H1 (cell line): ENCODE results near the gene STX16. TPM values are rescaled to one million over a fixed set of nuclear protein-coding genes. Genes with fewer than 3 reads are reported as not detected.

Experiments
- BRCA1 ChIP-seq: IDR thresholded peaks from 2 replicates; pipeline ENCODE4 v1.6.1; 2012; ENCODE audit warnings: low read depth, low read length, improper control_type of control experiment
- HDAC6 ChIP-seq: IDR thresholded peaks from one replicate; pipeline ENCODE4 v1.7.1; 2012; ENCODE audit warnings: low read depth, mild to moderate bottlenecking, inconsistent platforms, low read length, moderate library complexity
- KDM4A ChIP-seq: IDR thresholded peaks from one replicate; pipeline ENCODE4 v1.7.1; 2012; ENCODE audit warnings: low read depth, mild to moderate bottlenecking, moderate library complexity, low read length, inconsistent platforms; ENCODE audit not compliant: severe bottlenecking
- POLR2A ChIP-seq, 2 experiments: IDR thresholded peaks; 1 replicate in 1 of 2; 2 replicates in 1 of 2; pipeline ENCODE4 v1.6.1; 2011; ENCODE audit warnings: low read depth in 2 of 2, low read length in 2 of 2, mild to moderate bottlenecking in 2 of 2; ENCODE audit errors: control extremely low read depth in 1 of 2
- RAD21 ChIP-seq, 2 experiments: IDR thresholded peaks in 1 of 2; conservative IDR thresholded peaks in 1 of 2; 2 replicates each; pipeline ENCODE4 v1.6.1; 2011; ENCODE audit warnings: low read depth in 2 of 2, low read length in 2 of 2, improper control_type of control experiment in 1 of 2, inconsistent platforms in 1 of 2, mild to moderate bottlenecking in 1 of 2, moderate library complexity in 1 of 2
- SAP30 ChIP-seq: fragments of 300-600 bp; sonication (generic); IDR thresholded peaks from 2 replicates; pipeline ENCODE4 v1.7.1; 2012; ENCODE audit warnings: low read length, moderate library complexity, mild to moderate bottlenecking, inconsistent platforms; ENCODE audit not compliant: insufficient read depth, insufficient replicate concordance
- SIN3A ChIP-seq, 2 experiments: IDR thresholded peaks in 1 of 2; conservative IDR thresholded peaks in 1 of 2; 2 replicates each; pipeline ENCODE4 v1.6.1; 2011 to 2012; ENCODE audit warnings: low read length in 2 of 2, improper control_type of control experiment in 1 of 2, low read depth in 1 of 2, mild to moderate bottlenecking in 1 of 2
- TBP ChIP-seq: IDR thresholded peaks from 2 replicates; pipeline ENCODE4 v1.6.1; 2011; ENCODE audit warnings: low read depth, low read length, improper control_type of control experiment
- USF2 ChIP-seq: IDR thresholded peaks from 2 replicates; pipeline ENCODE4 v1.6.1; 2011; ENCODE audit warnings: low read length, improper control_type of control experiment
- polyA plus RNA-seq, 7 experiments: library from polyadenylated mRNA; depleted of rRNA in 3 of 7; stranded (reverse) in 5 of 7; unstranded in 2 of 7; fragments of >200 nt in 5 of 7; fragments of 200-250 nt in 2 of 7; gene quantifications; 1 replicate in 5 of 7; 2 replicates in 1 of 7; 4 replicates in 1 of 7; pipeline versions ENCODE4 v1.2.1 to v1.2.3, GENCODE V29; 2011 to 2013; ENCODE audit warnings: missing spikeins in 2 of 7, mixed read lengths in 2 of 7
- total RNA-seq: library from RNA; stranded (reverse); fragmentation: NEBNext Ultra II Directional; extraction: Animal tissue kit (Norgen Biotek cat#: 25700); gene quantifications from 2 replicates; pipeline ENCODE4 v1.2.1, GENCODE V29; 2021

STX16 gene
- total and polyA plus RNA-seq, 2 of the 8 experiments (the other 6 are each of a cell fraction or from before 2014, with no cell fraction given) = 45.2 to 61.6 TPM

DNA sequence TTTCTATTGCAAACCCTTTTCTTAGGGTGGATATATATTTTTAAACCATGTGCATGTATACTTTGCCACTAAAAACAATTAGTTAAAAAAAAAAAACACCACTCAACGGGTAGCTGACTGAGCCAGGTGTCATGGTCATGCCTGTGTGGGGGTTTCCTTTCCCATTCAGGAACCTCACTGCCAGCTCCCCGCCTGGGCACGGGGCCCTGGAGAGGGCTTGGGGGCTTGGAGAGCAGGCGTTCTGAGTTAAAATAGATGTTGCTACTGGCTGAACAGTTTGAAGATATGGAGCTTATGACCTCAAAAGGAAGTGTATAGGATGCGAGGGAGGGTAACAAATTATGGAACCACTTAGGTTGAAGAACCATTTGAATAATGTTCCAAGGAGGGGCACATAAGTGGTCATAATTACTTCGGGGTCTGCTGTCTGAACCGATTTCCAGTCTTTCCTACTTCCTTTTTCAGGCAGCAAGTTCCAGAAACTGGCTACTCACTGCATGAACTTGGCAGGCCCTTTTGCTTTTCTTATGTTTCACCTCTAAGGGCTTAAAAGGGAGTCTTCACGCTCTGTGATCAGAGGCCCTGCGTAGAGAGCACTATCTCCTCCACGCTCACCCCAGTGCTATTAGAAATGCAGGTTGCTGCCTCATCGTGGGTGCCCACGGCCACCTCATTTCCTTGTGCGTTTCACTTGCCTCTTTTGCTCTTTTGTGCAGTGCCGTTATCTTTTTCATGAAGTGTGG lies 9.9 kb downstream of the STX16 start (continued):
- no peak for TF ChIP-seq SAP30
- no peak for TF ChIP-seq SIN3A (conservative IDR thresholded peaks at IDR 0.05 in 1 of 2, IDR thresholded peaks at IDR 0.05 in 1 of 2; ENCODE audit: low read depth in 1 of 2, low read length in 2 of 2)
- no peak for TF ChIP-seq KDM4A
- TF ChIP-seq RAD21 (IDR thresholded peaks at IDR 0.05 in 1 of 2, conservative IDR thresholded peaks at IDR 0.05 in 1 of 2; ENCODE audit: low read depth in 2 of 2, low read length in 2 of 2) = no peak
- no peak for TF ChIP-seq HDAC6
- no peak for TF ChIP-seq BRCA1
- TF ChIP-seq TBP = no peak
- TF ChIP-seq POLR2A (IDR thresholded peaks at IDR 0.05; ENCODE audit: control extremely low read depth in 1 of 2, low read depth in 2 of 2, low read length in 2 of 2) = no peak
- no peak for TF ChIP-seq USF2
